Mucosa of rectum (tissue), 2 donors: Measurements from ENCODE around the gene ABL2.

Experiments
- H3K27ac ChIP-seq, 2 donors: one replicate each; pipeline ENCODE4 v1.7.0; 2013; ENCODE audit warnings: inconsistent platforms in 2 of 2, low read depth in 2 of 2, low read length in 2 of 2
- H3K27me3 ChIP-seq, 2 donors: one replicate each; pipeline ENCODE4 v1.7.0; 2013; ENCODE audit warnings: low read length in 2 of 2; ENCODE audit not compliant: control insufficient read depth in 2 of 2, insufficient read depth in 2 of 2
- H3K36me3 ChIP-seq, 2 donors: one replicate each; pipeline ENCODE4 v1.7.0; 2013; ENCODE audit warnings: low read length in 2 of 2; ENCODE audit not compliant: control insufficient read depth in 2 of 2, insufficient read depth in 2 of 2
- H3K4me1 ChIP-seq, 2 donors: one replicate each; pipeline ENCODE4 v1.7.0; 2013; ENCODE audit warnings: low read length in 2 of 2, mild to moderate bottlenecking in 1 of 2; ENCODE audit not compliant: control insufficient read depth in 2 of 2, insufficient read depth in 2 of 2
- H3K4me3 ChIP-seq, 2 donors: one replicate each; pipeline ENCODE4 v1.7.0; 2013; ENCODE audit warnings: low read length in 2 of 2
- H3K9ac ChIP-seq, 2 donors: one replicate each; pipeline ENCODE4 v1.7.0; 2013; ENCODE audit warnings: low read length in 2 of 2, low read depth in 1 of 2, mild to moderate bottlenecking in 1 of 2
- H3K9me3 ChIP-seq, 2 donors: one replicate each; pipeline ENCODE4 v1.7.0; 2013; ENCODE audit warnings: low read length in 2 of 2; ENCODE audit not compliant: control insufficient read depth in 2 of 2
- donor health status: healthy.
- donor health status: Normal muscosa, but diverticular disease.

The ABL2 gene

DNA sequence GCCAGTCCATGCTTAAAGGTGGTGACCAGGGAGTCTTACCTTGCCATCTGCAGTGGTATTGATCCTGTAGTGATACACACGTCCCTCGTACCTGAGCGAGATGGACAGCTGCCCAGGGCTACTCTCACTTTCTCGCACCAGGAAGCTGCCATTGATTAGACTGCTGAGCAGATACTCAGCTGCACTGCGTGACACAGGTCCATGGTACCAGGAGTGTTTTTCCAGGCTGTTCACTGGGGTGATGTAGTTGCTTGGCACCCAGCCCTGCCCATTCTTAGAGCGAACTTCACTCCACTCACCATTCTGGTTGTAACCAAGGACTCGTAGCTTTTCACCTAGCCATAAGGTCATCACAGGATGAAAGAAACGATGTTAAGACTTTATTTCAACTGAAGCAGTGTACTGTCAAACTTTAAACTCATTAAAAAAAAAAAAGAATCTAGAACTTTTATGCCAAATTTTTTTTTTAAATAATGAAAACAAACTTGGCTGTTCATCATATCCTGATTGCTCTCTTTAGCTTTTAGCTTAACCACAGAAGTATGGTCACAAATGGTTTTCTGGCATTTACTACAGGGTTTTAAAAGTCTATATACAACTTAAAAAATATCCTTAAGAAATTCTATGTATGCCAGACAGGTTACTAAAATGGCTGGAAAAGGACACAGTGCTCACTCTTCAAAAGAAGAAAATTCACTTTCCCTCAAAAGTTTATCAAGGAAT lies 103.0 kb downstream of the ABL2 start:
- Histone ChIP-seq H3K9me3 (no peaks in the 10 kb centered on the region), H3K9ac (no peak overlapping the region), H3K27ac (no peak overlapping the region), H3K4me3 (no peak overlapping the region), H3K4me1 (peaks cover 4 to 5% of the 10 kb centered on the region in 2 donors), H3K36me3 (peaks cover 2 to 5% of the 10 kb centered on the region in 2 donors), H3K27me3 (no peaks in the 10 kb centered on the region)

DNA sequence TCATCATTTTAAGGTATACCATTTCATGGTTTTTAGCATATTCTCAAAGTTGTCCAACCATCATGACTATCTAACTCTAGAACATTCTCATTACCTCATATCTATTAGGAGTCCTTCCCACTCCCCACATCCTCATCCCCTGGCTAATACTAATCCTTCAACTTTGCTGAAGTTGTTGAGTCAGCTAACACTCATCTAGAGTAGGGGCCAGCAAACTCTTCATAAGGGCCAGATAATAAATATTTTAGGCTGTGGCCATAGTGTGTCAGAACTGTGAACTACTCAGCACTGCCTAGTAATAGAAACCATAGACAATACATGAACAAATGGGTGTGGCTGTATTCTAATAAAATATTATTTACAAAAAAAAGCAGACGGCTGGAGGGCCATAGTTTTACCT lies 104.6 kb downstream of the ABL2 start:
- peaks cover 2 to 5% of the 10 kb centered on the region in 2 donors for H3K4me1 ChIP-seq
- H3K27ac ChIP-seq = no peak overlapping the region
- H3K9ac ChIP-seq = no peak overlapping the region
- H3K36me3 ChIP-seq = peaks cover 5% of the 10 kb centered on the region in 2 donors
- H3K9me3 ChIP-seq = no peaks in the 10 kb centered on the region
- no peaks in the 10 kb centered on the region for H3K27me3 ChIP-seq
- H3K4me3 ChIP-seq = no peak overlapping the region

GRCh38 chr1:179121159-179121938 lies 108.1 kb downstream of the ABL2 start:
- Histone ChIP-seq H3K36me3 (peaks cover 11 to 14% of the 10 kb centered on the region in 2 donors), H3K27ac (no peak overlapping the region), H3K9ac (no peak overlapping the region), H3K4me3 (no peak overlapping the region), H3K4me1 (peaks cover 0 to 9% of the 10 kb centered on the region in 2 donors), H3K27me3 (no peaks in the 10 kb centered on the region), H3K9me3 (no peaks in the 10 kb centered on the region)

GRCh38 chr1:179120736-179121135 lies 108.7 kb downstream of the ABL2 start:
- Histone ChIP-seq H3K27me3 (no peaks in the 10 kb centered on the region), H3K36me3 (peaks cover 9 to 14% of the 10 kb centered on the region in 2 donors), H3K27ac (no peak overlapping the region), H3K4me1 (peaks cover 0 to 9% of the 10 kb centered on the region in 2 donors), H3K9ac (no peak overlapping the region), H3K9me3 (no peaks in the 10 kb centered on the region), H3K4me3 (no peak overlapping the region)

- peaks cover 0 to 9% of the 10 kb centered on the region in 2 donors for H3K4me1 ChIP-seq
- H3K9me3 ChIP-seq = no peaks in the 10 kb centered on the region
- H3K36me3 ChIP-seq = peaks cover 9 to 18% of the 10 kb centered on the region in 2 donors
- H3K9ac ChIP-seq = no peak overlapping the region
- no peak overlapping the region for H3K27ac ChIP-seq
- H3K27me3 ChIP-seq = no peaks in the 10 kb centered on the region
- no peak overlapping the region for H3K4me3 ChIP-seq
Observed at GRCh38 chr1:179119513-179119912, 110.0 kb downstream of the ABL2 start.

DNA sequence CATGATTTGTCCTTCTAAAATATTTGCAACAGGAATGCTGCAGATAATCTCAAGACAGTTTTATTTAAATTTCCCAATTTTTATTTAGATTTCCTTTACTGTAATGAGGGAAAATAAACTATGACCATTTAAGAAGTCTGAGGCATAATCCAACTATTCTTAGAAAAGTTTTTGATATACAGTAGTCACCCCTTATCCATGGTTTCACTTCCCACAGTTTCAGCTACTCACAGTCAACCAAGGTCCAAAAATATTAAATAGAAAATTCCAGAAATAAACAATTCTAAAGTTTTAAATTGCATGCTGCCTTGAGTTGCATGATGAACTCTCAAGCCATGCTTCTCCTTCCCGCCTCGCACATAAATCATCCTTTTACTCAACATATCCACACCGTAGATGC lies 114.3 kb downstream of the ABL2 start:
- H3K4me3 ChIP-seq = no peak overlapping the region
- no peaks in the 10 kb centered on the region for H3K27me3 ChIP-seq
- H3K36me3 ChIP-seq = peaks cover 12 to 32% of the 10 kb centered on the region in 2 donors
- H3K9ac ChIP-seq = no peak overlapping the region
- peaks cover 0 to 9% of the 10 kb centered on the region in 2 donors for H3K4me1 ChIP-seq
- H3K27ac ChIP-seq = no peak overlapping the region
- H3K9me3 ChIP-seq = no peaks in the 10 kb centered on the region

DNA sequence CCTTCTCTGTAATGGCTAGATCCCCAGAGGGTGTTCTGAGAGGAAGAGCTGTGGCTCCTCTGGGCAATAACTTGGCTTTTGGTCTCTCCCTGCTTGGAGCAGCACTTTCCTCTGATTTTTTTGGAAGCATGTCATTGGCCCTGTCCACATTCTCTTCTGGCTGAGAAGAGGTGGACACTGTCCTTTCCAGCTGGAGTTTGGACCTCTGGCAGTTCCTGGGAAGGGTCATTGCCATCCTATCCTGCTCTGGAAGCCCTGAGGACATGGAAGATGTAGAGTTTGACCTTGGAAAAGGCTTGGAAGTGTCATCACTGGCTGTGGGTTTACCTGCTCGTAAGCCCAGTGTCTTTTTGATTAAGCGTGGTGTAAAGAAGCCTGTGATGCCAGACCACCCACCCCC lies 120.8 kb downstream of the ABL2 start:
- no peak overlapping the region for H3K27ac ChIP-seq
- H3K36me3 ChIP-seq = peaks cover 28 to 43% of the 10 kb centered on the region in 2 donors
- H3K27me3 ChIP-seq = no peaks in the 10 kb centered on the region
- no peak overlapping the region for H3K4me3 ChIP-seq
- H3K9ac ChIP-seq = no peak overlapping the region
- H3K9me3 ChIP-seq = no peaks in the 10 kb centered on the region
- no peaks in the 10 kb centered on the region for H3K4me1 ChIP-seq

DNA sequence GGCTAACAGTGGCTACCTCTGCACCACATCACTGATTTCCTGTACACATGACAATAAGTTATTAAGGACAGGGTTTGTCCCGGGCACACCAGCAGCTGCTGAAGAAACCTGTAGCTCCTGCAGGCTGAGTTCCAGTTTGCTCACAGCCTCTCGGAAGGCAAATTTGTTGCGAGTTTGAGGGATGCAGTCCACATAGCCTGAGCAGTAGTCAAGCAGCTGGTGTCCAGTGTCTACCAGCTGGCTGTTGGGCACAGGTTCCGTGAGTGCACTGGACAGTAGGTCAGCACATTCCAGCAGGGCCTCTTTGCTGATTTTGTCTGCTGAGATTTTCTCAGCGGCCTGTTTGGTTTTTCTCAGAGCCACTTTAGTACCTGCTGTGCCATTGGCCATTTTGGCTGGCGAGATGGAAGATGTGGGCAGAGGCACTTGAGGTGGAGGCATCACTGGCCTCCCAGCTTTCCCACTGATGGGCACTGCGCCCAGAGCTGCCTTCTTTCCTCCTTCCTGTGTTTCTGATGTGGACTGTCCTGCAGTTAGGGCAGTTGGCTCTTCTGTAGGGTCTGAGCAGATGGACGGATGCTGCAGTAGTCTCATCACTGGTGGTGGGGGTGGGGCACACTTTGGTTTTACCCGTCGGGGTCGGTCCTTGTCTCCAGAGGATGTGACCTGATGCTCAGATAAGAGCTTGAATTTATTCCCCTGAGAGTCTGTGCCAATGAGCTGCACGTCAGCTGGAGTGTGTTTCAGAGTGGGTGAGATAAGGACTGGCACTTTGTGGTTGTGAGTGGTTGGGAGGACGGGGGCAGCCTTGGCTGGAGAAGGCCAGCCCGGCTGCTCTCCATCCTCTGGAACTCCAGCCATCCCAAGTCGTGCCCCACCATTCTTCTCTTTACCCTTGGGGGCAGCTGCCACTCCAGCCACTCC lies 121.5 kb downstream of the ABL2 start:
- no peaks in the 10 kb centered on the region for H3K27me3 ChIP-seq
- no peak overlapping the region for H3K4me3 ChIP-seq
- H3K9ac ChIP-seq = no peak overlapping the region
- peaks cover 28 to 43% of the 10 kb centered on the region in 2 donors for H3K36me3 ChIP-seq
- no peaks in the 10 kb centered on the region for H3K9me3 ChIP-seq
- H3K4me1 ChIP-seq = no peaks in the 10 kb centered on the region
- no peak overlapping the region for H3K27ac ChIP-seq

DNA sequence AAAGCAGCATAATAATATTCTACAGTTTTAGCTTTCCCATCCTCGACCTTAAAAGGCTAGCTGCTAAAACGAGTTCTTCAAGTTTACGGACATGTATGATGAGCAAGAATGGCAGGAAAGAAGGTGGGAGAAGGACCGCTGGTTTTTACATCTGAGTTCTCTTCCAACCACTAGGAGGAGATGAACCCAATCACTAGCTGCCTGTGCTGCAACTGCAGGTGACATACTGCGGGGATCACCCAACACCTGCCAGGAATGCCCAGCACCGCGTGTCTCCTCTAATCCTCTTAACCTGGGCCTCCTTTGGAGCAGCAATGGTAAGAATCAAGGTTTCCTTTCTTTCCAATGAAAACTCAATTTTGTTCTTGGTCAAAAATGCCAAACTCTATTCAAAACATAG lies 124.1 kb downstream of the ABL2 start:
- Histone ChIP-seq H3K4me3 (no peak overlapping the region), H3K9me3 (no peaks in the 10 kb centered on the region), H3K4me1 (no peaks in the 10 kb centered on the region), H3K27ac (no peak overlapping the region), H3K27me3 (no peaks in the 10 kb centered on the region), H3K36me3 (peaks cover 25 to 30% of the 10 kb centered on the region in 2 donors), H3K9ac (no peak overlapping the region)
